Endodermal cell (in vitro differentiated cells): Measurements from ENCODE around the gene FILIP1L. TPM values are rescaled to one million over a fixed set of nuclear protein-coding genes. Genes with fewer than 3 reads are reported as not detected.

Experiments used
- DNase-seq: peaks from one replicate; pipeline ENCODE4 v3.0.0-alpha.2; 2017
- H3K27ac ChIP-seq: 2 replicates; pipeline ENCODE4 v1.5.1; 2013; ENCODE audit warnings: mild to moderate bottlenecking, low read depth, low read length, moderate library complexity
- H3K27me3 ChIP-seq: 2 replicates; pipeline ENCODE4 v1.6.1; 2013; ENCODE audit warnings: mild to moderate bottlenecking, low read length, moderate library complexity; ENCODE audit not compliant: insufficient read depth, control insufficient read depth, poor library complexity, severe bottlenecking
- H3K36me3 ChIP-seq: 2 replicates; pipeline ENCODE4 v1.7.0; 2013; ENCODE audit warnings: mild to moderate bottlenecking, low read length, moderate library complexity; ENCODE audit not compliant: control insufficient read depth, insufficient read depth
- H3K4me1 ChIP-seq: one replicate; pipeline ENCODE4 v1.7.0; 2013; ENCODE audit warnings: low read length; ENCODE audit not compliant: control insufficient read depth, insufficient read depth
- H3K4me3 ChIP-seq: 2 replicates; pipeline ENCODE4 v1.5.1; 2013; ENCODE audit warnings: mild to moderate bottlenecking, low read length, moderate library complexity
- H3K9ac ChIP-seq: 2 replicates; pipeline ENCODE4 v1.6.1; 2013; ENCODE audit warnings: mild to moderate bottlenecking, low read length, moderate library complexity; ENCODE audit not compliant: poor library complexity, severe bottlenecking; ENCODE audit errors: extremely low read depth
- H3K9me3 ChIP-seq: 2 replicates; pipeline ENCODE4 v1.6.1; 2013; ENCODE audit warnings: mild to moderate bottlenecking, low read length, moderate library complexity; ENCODE audit not compliant: control insufficient read depth
- H3K27ac Mint-ChIP-seq: 2 replicates; pipeline ENCODE4 v1.8.0; 2020; ENCODE audit warnings: mixed read lengths
- H3K27me3 Mint-ChIP-seq: 2 replicates; pipeline ENCODE4 v1.8.0; 2021; ENCODE audit warnings: mild to moderate bottlenecking, mixed read lengths; ENCODE audit not compliant: insufficient read depth
- H3K36me3 Mint-ChIP-seq: 2 replicates; pipeline ENCODE4 v1.8.0; 2020; ENCODE audit warnings: low read depth, mixed read lengths
- H3K4me1 Mint-ChIP-seq: 2 replicates; pipeline ENCODE4 v1.8.0; 2020; ENCODE audit warnings: mixed read lengths
- H3K4me3 Mint-ChIP-seq: 2 replicates; pipeline ENCODE4 v1.8.0; 2020; ENCODE audit warnings: mild to moderate bottlenecking, moderate library complexity, mixed read lengths
- H3K9me3 Mint-ChIP-seq: 2 replicates; pipeline ENCODE4 v1.8.0; 2020; ENCODE audit warnings: mild to moderate bottlenecking, mixed read lengths
- WGBS, 2 experiments: methylation state at CpG; one replicate each; pipeline versions ENCODE4 v1.1.5 to v1.1.7; 2013; ENCODE audit warnings: missing lambda C conversion rate in 2 of 2, mixed read lengths in 1 of 2; ENCODE audit not compliant: insufficient coverage in 1 of 2, insufficient read length in 1 of 2; 5-methylcytosine and 5-hydroxymethylcytosine counted together
- total RNA-seq, 2 donors: library from RNA; stranded (reverse); fragmentation: NEBNext Ultra II Directional in 1 of 2; extraction: Animal tissue kit (Norgen Biotek cat#: 25700) in 1 of 2; gene quantifications; 2 replicates in 1 of 2; 3 replicates in 1 of 2; pipeline ENCODE4 v1.2.1, GENCODE V29; 2021
- TF ChIP-seq, protein P1 (sequence below): fragments of 200-600 bp; sonication (generic); conservative IDR thresholded peaks from 2 replicates; pipeline ENCODE4 v1.5.0; 2021; ENCODE audit warnings: antibody characterized with exemption, mild to moderate bottlenecking

FILIP1L gene
- total RNA-seq, 2 donors from 2014 or later = 0.84 to 2.5 TPM

DNA sequence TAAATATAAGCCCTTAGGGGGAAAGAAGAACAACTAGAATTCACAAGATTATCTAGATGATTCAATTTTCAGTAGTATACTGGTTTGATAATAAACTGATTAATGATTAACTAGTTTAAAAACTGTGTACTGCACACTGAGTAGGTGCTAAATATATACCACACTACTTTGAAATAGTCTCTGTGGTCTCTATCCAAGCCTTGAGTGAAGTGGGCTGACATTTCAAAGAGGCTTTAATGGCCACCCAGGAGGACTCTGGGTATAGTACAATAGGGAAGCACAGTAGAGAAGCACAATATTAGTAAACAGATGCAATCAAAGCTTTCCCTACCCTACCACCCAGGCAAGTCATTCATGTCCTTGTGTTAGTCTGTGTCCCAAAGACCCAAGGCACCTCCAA lies 46.7 kb downstream of the FILIP1L start:
- Histone ChIP-seq H3K4me1 (no peaks in the 10 kb centered on the region), H3K36me3 (no peaks in the 10 kb centered on the region), H3K27ac (no peak overlapping the region), H3K9me3 (no peaks in the 10 kb centered on the region), H3K27me3 (no peaks in the 10 kb centered on the region), H3K4me3 (no peak overlapping the region), H3K9ac (no peak overlapping the region)
- Mint-ChIP-seq H3K36me3 (no peaks in the 10 kb centered on the region), H3K4me1 (no peaks in the 10 kb centered on the region), H3K4me3 (no peak overlapping the region), H3K27ac (no peak overlapping the region), H3K27me3 (no peaks in the 10 kb centered on the region), H3K9me3 (no peaks in the 10 kb centered on the region)
- no peak for DNase-seq
- TF ChIP-seq, protein P1, sequence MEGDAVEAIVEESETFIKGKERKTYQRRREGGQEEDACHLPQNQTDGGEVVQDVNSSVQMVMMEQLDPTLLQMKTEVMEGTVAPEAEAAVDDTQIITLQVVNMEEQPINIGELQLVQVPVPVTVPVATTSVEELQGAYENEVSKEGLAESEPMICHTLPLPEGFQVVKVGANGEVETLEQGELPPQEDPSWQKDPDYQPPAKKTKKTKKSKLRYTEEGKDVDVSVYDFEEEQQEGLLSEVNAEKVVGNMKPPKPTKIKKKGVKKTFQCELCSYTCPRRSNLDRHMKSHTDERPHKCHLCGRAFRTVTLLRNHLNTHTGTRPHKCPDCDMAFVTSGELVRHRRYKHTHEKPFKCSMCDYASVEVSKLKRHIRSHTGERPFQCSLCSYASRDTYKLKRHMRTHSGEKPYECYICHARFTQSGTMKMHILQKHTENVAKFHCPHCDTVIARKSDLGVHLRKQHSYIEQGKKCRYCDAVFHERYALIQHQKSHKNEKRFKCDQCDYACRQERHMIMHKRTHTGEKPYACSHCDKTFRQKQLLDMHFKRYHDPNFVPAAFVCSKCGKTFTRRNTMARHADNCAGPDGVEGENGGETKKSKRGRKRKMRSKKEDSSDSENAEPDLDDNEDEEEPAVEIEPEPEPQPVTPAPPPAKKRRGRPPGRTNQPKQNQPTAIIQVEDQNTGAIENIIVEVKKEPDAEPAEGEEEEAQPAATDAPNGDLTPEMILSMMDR = no peak

DNA sequence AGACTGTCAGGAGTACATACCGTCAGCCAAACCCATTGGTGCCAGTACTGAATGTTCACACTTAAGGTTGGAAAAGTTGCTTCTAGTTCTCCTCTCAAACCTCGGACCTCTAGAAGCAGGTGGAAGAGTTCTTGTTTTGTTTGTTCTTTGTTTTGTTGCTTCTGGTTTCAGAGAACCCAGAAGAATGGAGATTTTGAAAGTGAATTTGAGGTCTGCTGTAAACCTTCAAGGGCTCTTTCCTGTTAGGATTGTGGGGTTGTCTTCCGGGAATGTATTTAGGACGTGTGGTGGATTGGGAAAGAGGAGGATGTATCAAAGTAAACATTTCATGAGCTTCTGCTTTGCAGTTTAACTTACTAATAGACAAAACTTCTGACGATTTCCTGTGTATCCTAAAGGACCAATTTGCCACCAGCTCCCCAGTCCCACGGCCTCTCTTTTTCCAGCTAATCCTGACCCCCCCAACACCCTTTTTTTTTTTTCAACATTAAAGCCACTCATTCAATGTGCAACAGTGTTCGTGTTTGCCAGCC lies 50.3 kb downstream of the FILIP1L start:
- no peak overlapping the region for H3K27ac Mint-ChIP-seq
- Histone ChIP-seq H3K27me3 (no peaks in the 10 kb centered on the region), H3K36me3 (no peaks in the 10 kb centered on the region), H3K9ac (no peak overlapping the region), H3K4me1 (no peaks in the 10 kb centered on the region), H3K4me3 (no peak overlapping the region), H3K9me3 (no peaks in the 10 kb centered on the region), H3K27ac (no peak overlapping the region)
- no peaks in the 10 kb centered on the region for H3K4me1 Mint-ChIP-seq
- no peaks in the 10 kb centered on the region for H3K27me3 Mint-ChIP-seq
- H3K36me3 Mint-ChIP-seq = no peaks in the 10 kb centered on the region
- TF ChIP-seq, protein P1 = no peak
- no peak for DNase-seq
- WGBS, 2 experiments = 87 to 100% methylated on average over 2 to 6 of the region's 7 CpGs
- no peak overlapping the region for H3K4me3 Mint-ChIP-seq
- H3K9me3 Mint-ChIP-seq = no peaks in the 10 kb centered on the region

DNA sequence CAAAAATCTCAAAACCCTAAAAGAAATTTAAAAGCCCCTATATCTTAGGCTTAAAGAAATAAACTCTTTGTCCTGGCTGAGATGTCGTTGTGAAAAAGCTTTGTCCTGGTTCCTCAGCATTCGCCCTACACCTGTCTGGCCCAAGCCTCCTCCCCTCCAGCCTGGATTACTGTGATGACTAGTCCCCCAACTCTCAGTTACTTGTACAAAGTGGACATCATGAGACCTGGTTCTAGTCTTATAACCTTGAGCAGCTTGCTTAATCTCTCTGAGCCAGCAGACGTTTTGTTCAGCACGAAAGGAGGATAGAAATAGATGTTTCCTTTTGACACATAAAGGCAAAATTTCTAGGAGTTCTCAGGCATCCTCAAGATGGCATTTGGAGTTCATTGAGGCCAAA lies 51.6 kb downstream of the FILIP1L start:
- no peaks in the 10 kb centered on the region for H3K36me3 Mint-ChIP-seq
- no peak overlapping the region for H3K4me3 Mint-ChIP-seq
- Histone ChIP-seq H3K36me3 (no peaks in the 10 kb centered on the region), H3K9me3 (no peaks in the 10 kb centered on the region), H3K4me3 (no peak overlapping the region), H3K27ac (no peak overlapping the region), H3K27me3 (no peaks in the 10 kb centered on the region), H3K4me1 (no peaks in the 10 kb centered on the region), H3K9ac (no peak overlapping the region)
- H3K9me3 Mint-ChIP-seq = no peaks in the 10 kb centered on the region
- DNase-seq = no peak
- H3K27ac Mint-ChIP-seq = no peak overlapping the region
- WGBS, 2 experiments = 93 to 100% methylated on average over 4 of the region's 4 CpGs
- TF ChIP-seq, protein P1 = no peak
- no peaks in the 10 kb centered on the region for H3K27me3 Mint-ChIP-seq
- no peaks in the 10 kb centered on the region for H3K4me1 Mint-ChIP-seq
